A549 (cell line): ENCODE measurements around the gene CNTN5. TPM values are rescaled to one million over a fixed set of nuclear protein-coding genes. Genes with fewer than 3 reads are reported as not detected.

Experiments
- ATAC-seq, 2 experiments: fragments of 200-7000 bp in 1 of 2; fragments of >200 bp in 1 of 2; cut with Nextera tagmentation in 1 of 2; cut with Tn5 transposase in 1 of 2; 3 replicates each; pipeline versions ENCODE4 v1.8.0 to v1.9.1; 2018 to 2020; ENCODE audit warnings: mild to moderate bottlenecking in 1 of 2, moderate library complexity in 1 of 2
- CTCF ChIA-PET: fragments of 300-600 bp; sonication (Branson Sonifier 250); formaldehyde crosslinking; extraction: SDS; loops from one replicate; lab custom pipeline; 2021; ENCODE audit warnings: antibody characterized with exemption, inconsistent platforms; lab: Yijun Ruan, JAX
- POLR2A ChIA-PET: fragments of 350-600 bp; formaldehyde crosslinking; extraction: SDS; loops from one replicate; lab custom pipeline; 2021; ENCODE audit warnings: antibody characterized with exemption, inconsistent platforms; lab: Yijun Ruan, JAX
- DNase-seq, 2 experiments: peaks; one replicate each; pipeline versions ENCODE4 v3.0.0 to v3.0.0-alpha.2; 2011 to 2016; ENCODE audit warnings: low read depth in 1 of 2, low spot score in 1 of 2
- FAIRE-seq: peaks from 2 replicates; lab custom pipeline; 2011; peaks lifted over from hg19 to GRCh38; lab: Jason Lieb, UNC
- H3K27ac ChIP-seq, 2 experiments: fragments of >200 bp; sonication (Bioruptor Twin); formaldehyde crosslinking; 3 replicates each; pipeline ENCODE4 v1.5.1; 2016 to 2017
- H3K4me1 ChIP-seq: fragments of >200 bp; sonication (Bioruptor Twin); formaldehyde crosslinking; 3 replicates; pipeline ENCODE4 v1.6.1; 2016
- H3K4me2 ChIP-seq: fragments of >200 bp; sonication (Bioruptor Twin); formaldehyde crosslinking; 3 replicates; pipeline ENCODE4 v1.6.1; 2016
- H3K4me3 ChIP-seq: fragments of >200 bp; sonication (Bioruptor Twin); formaldehyde crosslinking; 3 replicates; pipeline ENCODE4 v1.5.1; 2016
- H3K9me3 ChIP-seq: fragments of >200 bp; sonication (Bioruptor Twin); formaldehyde crosslinking; 3 replicates; pipeline ENCODE4 v1.6.1; 2016
- CBX2 ChIP-seq: fragments of 200-600 bp; sonication (generic); IDR thresholded peaks from 2 replicates; pipeline ENCODE4 v1.6.1; 2016; ENCODE audit warnings: low read depth, mild to moderate bottlenecking, borderline replicate concordance
- CHD2 ChIP-seq: fragments of 150-350 bp; IDR thresholded peaks from 2 replicates; pipeline ENCODE4 v1.6.1; 2014; ENCODE audit warnings: low read length; ENCODE audit not compliant: partially characterized antibody
- ESRRA ChIP-seq: fragments of 150-350 bp; IDR thresholded peaks from 2 replicates; pipeline ENCODE4 v1.6.1; 2014; ENCODE audit warnings: mild to moderate bottlenecking, low read length, borderline replicate concordance
- FOXS1 ChIP-seq: fragments of 250-450 bp; sonication (Bioruptor Pico); IDR thresholded peaks from 2 replicates; pipeline ENCODE4 v1.5.0; 2020; ENCODE audit warnings: mild to moderate bottlenecking, moderate library complexity
- GATA3 ChIP-seq: IDR thresholded peaks from 2 replicates; pipeline ENCODE4 v1.6.1; 2012; ENCODE audit warnings: borderline replicate concordance
- KDM1A ChIP-seq: fragments of 200-600 bp; sonication (generic); IDR thresholded peaks from 2 replicates; pipeline ENCODE4 v1.6.1; 2016; ENCODE audit warnings: low read depth, mild to moderate bottlenecking
- KDM5A ChIP-seq: fragments of 200-600 bp; sonication (generic); IDR thresholded peaks from 2 replicates; pipeline ENCODE4 v1.6.1; 2016; ENCODE audit warnings: antibody characterized with exemption, mild to moderate bottlenecking
- NFE2L2 ChIP-seq: fragments of 150-350 bp; conservative IDR thresholded peaks from 2 replicates; pipeline ENCODE4 v1.6.1; 2014; ENCODE audit warnings: low read length
- PHF8 ChIP-seq: fragments of 200-600 bp; sonication (generic); IDR thresholded peaks from 2 replicates; pipeline ENCODE4 v1.6.1; 2016; ENCODE audit warnings: low read depth, mild to moderate bottlenecking, antibody characterized with exemption, moderate library complexity, borderline replicate concordance
- POLR2A ChIP-seq: IDR thresholded peaks from 2 replicates; pipeline ENCODE4 v1.6.1; 2012; ENCODE audit warnings: mild to moderate bottlenecking, low read length
- RARB ChIP-seq: fragments of 250-450 bp; sonication (Bioruptor Pico); IDR thresholded peaks from 2 replicates; pipeline ENCODE4 v1.8.0; 2021; ENCODE audit warnings: mild to moderate bottlenecking, moderate library complexity
- RCOR1 ChIP-seq: fragments of 150-350 bp; IDR thresholded peaks from 2 replicates; pipeline ENCODE4 v1.6.1; 2014; ENCODE audit warnings: antibody characterized with exemption, low read length, low read depth
- SMC3 ChIP-seq: fragments of >200 bp; sonication (Bioruptor Twin); formaldehyde crosslinking; IDR thresholded peaks from 3 replicates; pipeline ENCODE4 v1.6.1; 2018; ENCODE audit warnings: inconsistent platforms
- ZFP36 ChIP-seq: fragments of 450-650 bp; IDR thresholded peaks from 2 replicates; pipeline ENCODE4 v1.6.1; 2014; ENCODE audit warnings: borderline replicate concordance; ENCODE audit not compliant: partially characterized antibody
- ZSCAN20 ChIP-seq: fragments of 250-450 bp; sonication (Bioruptor Pico); IDR thresholded peaks from 2 replicates; pipeline ENCODE4 v1.8.0; 2022; ENCODE audit warnings: mild to moderate bottlenecking, moderate library complexity
- WGBS: methylation state at CpG from one replicate; pipeline ENCODE4 v1.1.6; 2017; ENCODE audit errors: missing lambda C conversion rate; 5-methylcytosine and 5-hydroxymethylcytosine counted together
- polyA plus RNA-seq, 4 experiments: library from polyadenylated mRNA; depleted of rRNA in 3 of 4; stranded (reverse); fragments of >200 nt; fragmentation: RNase III in 1 of 4; extraction: RNeasy Plus Mini Kit Qiagen cat#74134 plus additional on column Dnase treatment in 1 of 4; gene quantifications; 2 replicates in 3 of 4; 3 replicates in 1 of 4; pipeline ENCODE4 v1.2.3, GENCODE V29; 2011 to 2017
- TF ChIP-seq, protein P1 (sequence below): IDR thresholded peaks from 2 replicates; pipeline ENCODE4 v1.6.1; 2012
- TF ChIP-seq, protein P2 (sequence below): fragments of >200 bp; sonication (Bioruptor Twin); formaldehyde crosslinking; IDR thresholded peaks from 3 replicates; pipeline ENCODE4 v1.5.1; 2016
- TF ChIP-seq, protein P3 (sequence below): IDR thresholded peaks from 2 replicates; pipeline ENCODE4 v1.6.1; 2012; ENCODE audit warnings: low read depth, borderline replicate concordance
- TF ChIP-seq, protein P4 (sequence below): fragments of 250-450 bp; sonication (Bioruptor Pico); IDR thresholded peaks from 2 replicates; pipeline ENCODE4 v1.5.0; 2020; ENCODE audit warnings: low read depth, mild to moderate bottlenecking, moderate library complexity
- TF ChIP-seq, protein P5 (sequence below): fragments of 200-600 bp; sonication (generic); IDR thresholded peaks from 2 replicates; pipeline ENCODE4 v1.6.1; 2016; ENCODE audit warnings: antibody characterized with exemption, mild to moderate bottlenecking, moderate library complexity

The CNTN5 gene
- polyA plus RNA-seq, 2 of the 4 experiments (the other 2 are of a cell fraction) = 0.08 TPM; not detected in 1

DNA sequence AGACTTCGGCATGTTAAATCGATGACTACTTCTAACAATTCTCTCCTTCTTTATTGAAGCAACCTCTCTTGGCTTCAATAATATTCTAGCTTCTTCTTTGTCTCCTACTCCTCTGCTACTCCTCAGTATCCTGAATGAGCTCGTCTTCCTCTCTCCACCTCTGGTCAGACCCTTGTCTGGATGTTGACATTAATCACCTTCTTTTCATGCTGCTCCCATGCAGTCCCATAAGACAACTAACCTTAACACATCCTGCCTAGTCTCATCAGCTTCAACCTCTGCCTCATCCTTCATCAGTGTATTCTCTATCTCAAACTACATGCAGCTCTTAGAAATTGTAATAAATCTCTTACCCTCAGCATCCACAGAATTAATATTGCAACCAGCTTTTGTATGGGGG is 695.6 kb downstream of the CNTN5 start:
- Histone ChIP-seq H3K27ac (no peak overlapping the region), H3K9me3 (no peaks in the 10 kb centered on the region), H3K4me1 (no peaks in the 10 kb centered on the region), H3K4me3 (no peak overlapping the region), H3K4me2 (no peak overlapping the region)
- FAIRE-seq (no peak), ATAC-seq (no peak), DNase-seq (no peak)
- 60% methylated on average over 3 of the region's 3 CpGs for WGBS
- TF ChIP-seq, protein P1, sequence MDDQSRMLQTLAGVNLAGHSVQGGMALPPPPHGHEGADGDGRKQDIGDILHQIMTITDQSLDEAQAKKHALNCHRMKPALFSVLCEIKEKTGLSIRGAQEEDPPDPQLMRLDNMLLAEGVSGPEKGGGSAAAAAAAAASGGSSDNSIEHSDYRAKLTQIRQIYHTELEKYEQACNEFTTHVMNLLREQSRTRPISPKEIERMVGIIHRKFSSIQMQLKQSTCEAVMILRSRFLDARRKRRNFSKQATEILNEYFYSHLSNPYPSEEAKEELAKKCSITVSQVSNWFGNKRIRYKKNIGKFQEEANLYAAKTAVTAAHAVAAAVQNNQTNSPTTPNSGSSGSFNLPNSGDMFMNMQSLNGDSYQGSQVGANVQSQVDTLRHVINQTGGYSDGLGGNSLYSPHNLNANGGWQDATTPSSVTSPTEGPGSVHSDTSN = no peak
- TF ChIP-seq ZSCAN20 (CRISPR knock-in tag) (no peak), PHF8 (no peak), RARB (no peak), POLR2A (no peak), RCOR1 (no peak), NFE2L2 (no peak), KDM1A (no peak), KDM5A (no peak), ESRRA (no peak), SMC3 (no peak)
- TF ChIP-seq, protein P2, sequence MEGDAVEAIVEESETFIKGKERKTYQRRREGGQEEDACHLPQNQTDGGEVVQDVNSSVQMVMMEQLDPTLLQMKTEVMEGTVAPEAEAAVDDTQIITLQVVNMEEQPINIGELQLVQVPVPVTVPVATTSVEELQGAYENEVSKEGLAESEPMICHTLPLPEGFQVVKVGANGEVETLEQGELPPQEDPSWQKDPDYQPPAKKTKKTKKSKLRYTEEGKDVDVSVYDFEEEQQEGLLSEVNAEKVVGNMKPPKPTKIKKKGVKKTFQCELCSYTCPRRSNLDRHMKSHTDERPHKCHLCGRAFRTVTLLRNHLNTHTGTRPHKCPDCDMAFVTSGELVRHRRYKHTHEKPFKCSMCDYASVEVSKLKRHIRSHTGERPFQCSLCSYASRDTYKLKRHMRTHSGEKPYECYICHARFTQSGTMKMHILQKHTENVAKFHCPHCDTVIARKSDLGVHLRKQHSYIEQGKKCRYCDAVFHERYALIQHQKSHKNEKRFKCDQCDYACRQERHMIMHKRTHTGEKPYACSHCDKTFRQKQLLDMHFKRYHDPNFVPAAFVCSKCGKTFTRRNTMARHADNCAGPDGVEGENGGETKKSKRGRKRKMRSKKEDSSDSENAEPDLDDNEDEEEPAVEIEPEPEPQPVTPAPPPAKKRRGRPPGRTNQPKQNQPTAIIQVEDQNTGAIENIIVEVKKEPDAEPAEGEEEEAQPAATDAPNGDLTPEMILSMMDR = no peak
- TF ChIP-seq, protein P3, sequence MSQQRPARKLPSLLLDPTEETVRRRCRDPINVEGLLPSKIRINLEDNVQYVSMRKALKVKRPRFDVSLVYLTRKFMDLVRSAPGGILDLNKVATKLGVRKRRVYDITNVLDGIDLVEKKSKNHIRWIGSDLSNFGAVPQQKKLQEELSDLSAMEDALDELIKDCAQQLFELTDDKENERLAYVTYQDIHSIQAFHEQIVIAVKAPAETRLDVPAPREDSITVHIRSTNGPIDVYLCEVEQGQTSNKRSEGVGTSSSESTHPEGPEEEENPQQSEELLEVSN = no peak
- TF ChIP-seq, protein P4, sequence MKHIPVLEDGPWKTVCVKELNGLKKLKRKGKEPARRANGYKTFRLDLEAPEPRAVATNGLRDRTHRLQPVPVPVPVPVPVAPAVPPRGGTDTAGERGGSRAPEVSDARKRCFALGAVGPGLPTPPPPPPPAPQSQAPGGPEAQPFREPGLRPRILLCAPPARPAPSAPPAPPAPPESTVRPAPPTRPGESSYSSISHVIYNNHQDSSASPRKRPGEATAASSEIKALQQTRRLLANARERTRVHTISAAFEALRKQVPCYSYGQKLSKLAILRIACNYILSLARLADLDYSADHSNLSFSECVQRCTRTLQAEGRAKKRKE (CRISPR knock-in tag) = no peak
- ChIA-PET POLR2A (no interaction called here), CTCF (no interaction called here)

DNA sequence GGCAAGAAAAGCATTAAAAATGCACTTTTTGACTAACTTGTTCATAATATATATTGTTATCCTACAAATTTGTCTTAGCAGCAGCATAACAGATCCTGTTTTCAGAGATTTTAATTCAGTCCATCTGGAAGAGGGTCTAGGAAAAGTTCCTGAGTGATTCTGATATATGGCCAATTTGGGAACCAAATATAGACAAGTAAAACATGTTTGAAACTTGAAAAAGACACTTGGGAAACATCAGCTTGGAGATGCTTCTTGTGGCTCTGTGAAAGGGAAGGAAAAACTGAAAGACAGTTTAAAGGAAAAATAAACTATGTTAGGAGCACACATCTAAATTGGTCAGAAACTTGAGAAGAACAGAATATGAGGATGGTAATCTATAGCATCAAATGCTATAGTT is 697.5 kb downstream of the CNTN5 start:
- no peaks in the 10 kb centered on the region for H3K4me1 ChIP-seq

More for the DNA sequence above, 697.5 kb downstream of the CNTN5 start:
- TF ChIP-seq FOXS1 (CRISPR knock-in tag) (no peak), CBX2 (no peak), GATA3 (no peak), CHD2 (no peak), ZFP36 (no peak)
- TF ChIP-seq, protein P2 = no peak
- TF ChIP-seq, protein P5, sequence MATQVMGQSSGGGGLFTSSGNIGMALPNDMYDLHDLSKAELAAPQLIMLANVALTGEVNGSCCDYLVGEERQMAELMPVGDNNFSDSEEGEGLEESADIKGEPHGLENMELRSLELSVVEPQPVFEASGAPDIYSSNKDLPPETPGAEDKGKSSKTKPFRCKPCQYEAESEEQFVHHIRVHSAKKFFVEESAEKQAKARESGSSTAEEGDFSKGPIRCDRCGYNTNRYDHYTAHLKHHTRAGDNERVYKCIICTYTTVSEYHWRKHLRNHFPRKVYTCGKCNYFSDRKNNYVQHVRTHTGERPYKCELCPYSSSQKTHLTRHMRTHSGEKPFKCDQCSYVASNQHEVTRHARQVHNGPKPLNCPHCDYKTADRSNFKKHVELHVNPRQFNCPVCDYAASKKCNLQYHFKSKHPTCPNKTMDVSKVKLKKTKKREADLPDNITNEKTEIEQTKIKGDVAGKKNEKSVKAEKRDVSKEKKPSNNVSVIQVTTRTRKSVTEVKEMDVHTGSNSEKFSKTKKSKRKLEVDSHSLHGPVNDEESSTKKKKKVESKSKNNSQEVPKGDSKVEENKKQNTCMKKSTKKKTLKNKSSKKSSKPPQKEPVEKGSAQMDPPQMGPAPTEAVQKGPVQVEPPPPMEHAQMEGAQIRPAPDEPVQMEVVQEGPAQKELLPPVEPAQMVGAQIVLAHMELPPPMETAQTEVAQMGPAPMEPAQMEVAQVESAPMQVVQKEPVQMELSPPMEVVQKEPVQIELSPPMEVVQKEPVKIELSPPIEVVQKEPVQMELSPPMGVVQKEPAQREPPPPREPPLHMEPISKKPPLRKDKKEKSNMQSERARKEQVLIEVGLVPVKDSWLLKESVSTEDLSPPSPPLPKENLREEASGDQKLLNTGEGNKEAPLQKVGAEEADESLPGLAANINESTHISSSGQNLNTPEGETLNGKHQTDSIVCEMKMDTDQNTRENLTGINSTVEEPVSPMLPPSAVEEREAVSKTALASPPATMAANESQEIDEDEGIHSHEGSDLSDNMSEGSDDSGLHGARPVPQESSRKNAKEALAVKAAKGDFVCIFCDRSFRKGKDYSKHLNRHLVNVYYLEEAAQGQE = no peak
- TF ChIP-seq, all 56 proteins: peak for 0
- Histone ChIP-seq H3K4me3 (no peak overlapping the region), H3K4me2 (no peak overlapping the region), H3K27ac (no peak overlapping the region), H3K9me3 (no peaks in the 10 kb centered on the region)
- ATAC-seq (no peak), DNase-seq (no peak), FAIRE-seq (no peak)
- CTCF ChIA-PET = no interaction called here
- POLR2A ChIA-PET = no interaction called here
